GM12892 (cell line): Measurements from ENCODE around the gene CPXM1.

Source experiments
- POLR2A ChIP-seq: IDR thresholded peaks from 2 replicates; pipeline ENCODE4 v1.6.1; 2011; ENCODE audit warnings: low read depth, low read length, control low read depth
- POLR2AphosphoS5 ChIP-seq: IDR thresholded peaks from 2 replicates; pipeline ENCODE4 v1.6.1; 2011; ENCODE audit warnings: low read depth, low read length, control low read depth

GRCh38 chr20:2752567-2753460 lies 47.6 kb downstream of the CPXM1 start:
- TF ChIP-seq POLR2A = no peak
- no peak for TF ChIP-seq POLR2AphosphoS5
